ENCODE data around the gene EIF2B5.

EIF2B5 gene

GRCh38 chr3:184174646-184175492 lies 39.7 kb downstream of the EIF2B5 start, which contains the start of gene AP2M1:
TSS of gene AP2M1 (plus strand) at chr3:184174855. CDS start at chr3:184176994, 2,139 bp downstream.
- DNase-seq: peak; percentile 84

- no peak for DNase-seq
Measured at GRCh38 chr3:184175506-184175905, 40.3 kb downstream of the EIF2B5 start.

- no peak for DNase-seq
Measured at GRCh38 chr3:184175981-184176376, 40.8 kb downstream of the EIF2B5 start.

GRCh38 chr3:184176377-184177330 lies 41.5 kb downstream of the EIF2B5 start:
- DNase-seq: no peak

- DNase-seq: no peak
Measured at GRCh38 chr3:184177331-184177731, 42.2 kb downstream of the EIF2B5 start.

GRCh38 chr3:184177767-184178306 lies 42.7 kb downstream of the EIF2B5 start:
- no peak for DNase-seq

GRCh38 chr3:184178521-184179138 lies 43.5 kb downstream of the EIF2B5 start:
- DNase-seq: no peak

GRCh38 chr3:184180165-184180564 lies 45.0 kb downstream of the EIF2B5 start:
- no peak for DNase-seq

- no peak for DNase-seq
Measured at GRCh38 chr3:184181596-184181995, 46.4 kb downstream of the EIF2B5 start.

- DNase-seq: no peak
Measured at GRCh38 chr3:184183679-184184078, 48.5 kb downstream of the EIF2B5 start.

- DNase-seq: no peak
Measured at GRCh38 chr3:184184546-184185230, 49.5 kb downstream of the EIF2B5 start.

GRCh38 chr3:184185461-184186183 lies 50.5 kb downstream of the EIF2B5 start:
- DNase-seq: peak; percentile 88

GRCh38 chr3:184186184-184186901 lies 51.2 kb downstream of the EIF2B5 start, which contains the start of gene ABCF3:
TSS of gene ABCF3 (plus strand) at chr3:184186199. CDS start at chr3:184186208, 9 bp downstream.
- no peak for DNase-seq

- DNase-seq: no peak
Measured at GRCh38 chr3:184186902-184187207, 51.7 kb downstream of the EIF2B5 start.

- no peak for DNase-seq
Measured at GRCh38 chr3:184188080-184188479, 52.9 kb downstream of the EIF2B5 start.

- no peak for DNase-seq
Measured at GRCh38 chr3:184189421-184189820, 54.3 kb downstream of the EIF2B5 start.

- DNase-seq: no peak
Measured at GRCh38 chr3:184192889-184193288, 57.7 kb downstream of the EIF2B5 start.

- DNase-seq: no peak
Measured at GRCh38 chr3:184193991-184194539, 58.9 kb downstream of the EIF2B5 start.

All from NCI-H748 treated with DMSO at 0.1 percent for 48 hours (cell line).